AG09309 (cell line): ENCODE measurements around the gene TGM3.
A peak's percentile ranks its signal among the peaks of the same experiment; 100 is the strongest.

Experiments
- DNase-seq: peaks from one replicate; pipeline ENCODE4 v3.0.0-alpha.2; 2010; ENCODE audit warnings: low read depth
- H3K4me3 ChIP-seq: 2 replicates; pipeline ENCODE4 v1.5.1; 2011; ENCODE audit warnings: mild to moderate bottlenecking, low read depth, low read length, moderate library complexity; ENCODE audit not compliant: control insufficient read depth
- TF ChIP-seq, protein P1 (sequence below): IDR thresholded peaks from 2 replicates; pipeline ENCODE4 v1.5.1; 2011; ENCODE audit warnings: mild to moderate bottlenecking, low read depth, low read length, inconsistent platforms; ENCODE audit not compliant: insufficient read depth, control insufficient read depth; ENCODE audit errors: missing control alignments

TGM3 gene

GRCh38 chr20:2385496-2385895, 89.7 kb downstream of the TGM3 start:
- no peak overlapping the region for H3K4me3 ChIP-seq
- no peak for DNase-seq
- TF ChIP-seq, protein P1, sequence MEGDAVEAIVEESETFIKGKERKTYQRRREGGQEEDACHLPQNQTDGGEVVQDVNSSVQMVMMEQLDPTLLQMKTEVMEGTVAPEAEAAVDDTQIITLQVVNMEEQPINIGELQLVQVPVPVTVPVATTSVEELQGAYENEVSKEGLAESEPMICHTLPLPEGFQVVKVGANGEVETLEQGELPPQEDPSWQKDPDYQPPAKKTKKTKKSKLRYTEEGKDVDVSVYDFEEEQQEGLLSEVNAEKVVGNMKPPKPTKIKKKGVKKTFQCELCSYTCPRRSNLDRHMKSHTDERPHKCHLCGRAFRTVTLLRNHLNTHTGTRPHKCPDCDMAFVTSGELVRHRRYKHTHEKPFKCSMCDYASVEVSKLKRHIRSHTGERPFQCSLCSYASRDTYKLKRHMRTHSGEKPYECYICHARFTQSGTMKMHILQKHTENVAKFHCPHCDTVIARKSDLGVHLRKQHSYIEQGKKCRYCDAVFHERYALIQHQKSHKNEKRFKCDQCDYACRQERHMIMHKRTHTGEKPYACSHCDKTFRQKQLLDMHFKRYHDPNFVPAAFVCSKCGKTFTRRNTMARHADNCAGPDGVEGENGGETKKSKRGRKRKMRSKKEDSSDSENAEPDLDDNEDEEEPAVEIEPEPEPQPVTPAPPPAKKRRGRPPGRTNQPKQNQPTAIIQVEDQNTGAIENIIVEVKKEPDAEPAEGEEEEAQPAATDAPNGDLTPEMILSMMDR: no peak

- no peak for DNase-seq
- no peak overlapping the region for H3K4me3 ChIP-seq
- TF ChIP-seq, protein P1: no peak
Measured at GRCh38 chr20:2386516-2387179, 90.8 kb downstream of the TGM3 start.

- DNase-seq: no peak
- TF ChIP-seq, protein P1: peak; percentile 40
- H3K4me3 ChIP-seq: no peak overlapping the region
Measured at GRCh38 chr20:2387180-2387577, 91.4 kb downstream of the TGM3 start.

DNA sequence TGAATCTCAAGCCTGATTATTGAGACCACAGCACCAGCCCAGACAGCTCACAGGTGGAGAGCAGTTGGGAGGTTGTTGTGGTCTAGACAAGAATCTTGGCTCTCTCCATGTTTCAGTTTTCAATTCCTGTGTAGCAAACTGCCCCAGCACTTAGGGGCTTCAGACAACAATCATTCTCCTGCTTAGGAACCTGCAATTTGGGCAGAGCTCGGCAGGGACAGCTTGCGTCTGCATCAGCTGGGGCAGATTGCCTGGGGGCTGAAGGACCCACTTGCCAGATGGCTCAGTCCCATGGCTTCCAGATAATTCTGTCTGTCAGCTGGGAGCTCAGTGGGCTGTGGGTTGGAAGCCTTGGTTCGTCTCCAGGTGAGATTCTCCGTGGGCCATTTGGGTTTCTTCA, 91.8 kb downstream of the TGM3 start:
- TF ChIP-seq, protein P1: no peak
- H3K4me3 ChIP-seq: no peak overlapping the region
- no peak for DNase-seq
